ENCODE data around the gene PLCG1. TPM values are rescaled to one million over a fixed set of nuclear protein-coding genes. Genes with fewer than 3 reads are reported as not detected.
A peak's percentile ranks its signal among the peaks of the same experiment; 100 is the strongest.
"Not testable (repeated sequence)": the region's sequence is repeated elsewhere in the genome, so short reads cannot be mapped to it uniquely, and the experiment has no call there.

PLCG1 gene
- total RNA-seq, 2 experiments from 2014 or later = 387 to 404 TPM

DNA sequence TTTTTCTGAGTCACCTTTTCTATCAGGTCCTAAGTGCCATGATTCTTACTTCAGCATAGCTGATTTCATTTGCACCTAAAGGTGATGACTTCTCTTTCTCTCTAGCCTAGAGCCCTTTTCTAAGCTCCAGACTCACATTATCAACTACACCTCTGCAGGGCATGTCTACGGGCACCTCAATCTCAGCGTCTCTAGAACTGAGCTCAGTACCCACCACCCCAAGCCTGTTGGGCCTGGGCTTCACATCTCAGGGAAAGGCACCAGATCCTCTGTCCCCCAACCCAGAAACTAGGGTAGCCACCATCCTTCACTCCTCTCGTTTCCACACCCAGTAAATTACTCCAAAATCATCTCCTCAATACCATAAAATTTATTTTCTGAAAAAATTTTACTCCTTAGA lies 10.6 kb upstream of the PLCG1 start:
- TF ChIP-seq, protein P1, sequence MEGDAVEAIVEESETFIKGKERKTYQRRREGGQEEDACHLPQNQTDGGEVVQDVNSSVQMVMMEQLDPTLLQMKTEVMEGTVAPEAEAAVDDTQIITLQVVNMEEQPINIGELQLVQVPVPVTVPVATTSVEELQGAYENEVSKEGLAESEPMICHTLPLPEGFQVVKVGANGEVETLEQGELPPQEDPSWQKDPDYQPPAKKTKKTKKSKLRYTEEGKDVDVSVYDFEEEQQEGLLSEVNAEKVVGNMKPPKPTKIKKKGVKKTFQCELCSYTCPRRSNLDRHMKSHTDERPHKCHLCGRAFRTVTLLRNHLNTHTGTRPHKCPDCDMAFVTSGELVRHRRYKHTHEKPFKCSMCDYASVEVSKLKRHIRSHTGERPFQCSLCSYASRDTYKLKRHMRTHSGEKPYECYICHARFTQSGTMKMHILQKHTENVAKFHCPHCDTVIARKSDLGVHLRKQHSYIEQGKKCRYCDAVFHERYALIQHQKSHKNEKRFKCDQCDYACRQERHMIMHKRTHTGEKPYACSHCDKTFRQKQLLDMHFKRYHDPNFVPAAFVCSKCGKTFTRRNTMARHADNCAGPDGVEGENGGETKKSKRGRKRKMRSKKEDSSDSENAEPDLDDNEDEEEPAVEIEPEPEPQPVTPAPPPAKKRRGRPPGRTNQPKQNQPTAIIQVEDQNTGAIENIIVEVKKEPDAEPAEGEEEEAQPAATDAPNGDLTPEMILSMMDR (IDR thresholded peaks at IDR 0.05) = no peak
- Histone ChIP-seq H3K27me3 (ENCODE audit: control insufficient read depth in 1 of 2, insufficient read depth in 2 of 2, low read length in 2 of 2) (no peaks in the 10 kb centered on the region), H3K27ac (ENCODE audit: low read depth in 1 of 2, low read length in 2 of 2) (no peak overlapping the region), H3K4me1 (ENCODE audit: insufficient read depth, low read length) (no peaks in the 10 kb centered on the region), H3K36me3 (ENCODE audit: insufficient read depth, low read length) (peaks cover 37% of the 10 kb centered on the region), H3K9me3 (ENCODE audit: control insufficient read depth in 1 of 2, insufficient read depth in 1 of 2, low read length in 2 of 2) (no peaks in the 10 kb centered on the region), H3K4me3 (ENCODE audit: low read length) (no peak overlapping the region)
- Mint-ChIP-seq H3K4me1 (ENCODE audit: low read depth) (peaks cover 2% of the 10 kb centered on the region), H3K27me3 (no peaks in the 10 kb centered on the region), H3K4me3 (no peak overlapping the region), H3K36me3 (ENCODE audit: low read depth) (peaks cover 52% of the 10 kb centered on the region), H3K9me3 (no peaks in the 10 kb centered on the region), H3K27ac (peak overlapping the region; percentile 7)
- intact Hi-C loops (cut with DNase I, micrococcal nuclease) = no loop called here
- DNase-seq (no peak), ATAC-seq (ENCODE audit: poor library complexity) (no peak)
- POLR2A ChIA-PET = no interaction called here
- CTCF ChIA-PET = no interaction called here

DNA sequence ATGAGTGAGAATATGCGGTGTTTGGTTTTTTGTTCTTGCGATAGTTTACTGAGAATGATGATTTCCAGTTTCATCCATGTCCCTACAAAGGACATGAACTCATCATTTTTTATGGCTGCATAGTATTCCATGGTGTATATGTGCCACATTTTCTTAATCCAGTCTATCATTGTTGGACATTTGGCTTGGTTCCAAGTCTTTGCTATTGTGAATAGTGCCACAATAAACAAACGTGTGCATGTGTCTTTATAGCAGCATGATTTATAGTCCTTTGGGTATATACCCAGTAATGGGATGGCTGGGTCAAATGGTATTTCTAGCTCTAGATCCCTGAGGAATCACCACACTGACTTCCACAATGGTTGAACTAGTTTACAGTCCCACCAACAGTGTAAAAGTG lies 9.0 kb upstream of the PLCG1 start:
- ATAC-seq (ENCODE audit: poor library complexity); H3K27me3 Mint-ChIP-seq; H3K27ac ChIP-seq (ENCODE audit: low read depth in 1 of 2, low read length in 2 of 2); H3K4me3 ChIP-seq (ENCODE audit: low read length); H3K4me3 Mint-ChIP-seq; H3K4me1 ChIP-seq (ENCODE audit: insufficient read depth, low read length); H3K9me3 ChIP-seq (ENCODE audit: control insufficient read depth in 1 of 2, insufficient read depth in 1 of 2, low read length in 2 of 2); H3K27ac Mint-ChIP-seq; H3K27me3 ChIP-seq (ENCODE audit: control insufficient read depth in 1 of 2, insufficient read depth in 2 of 2, low read length in 2 of 2); DNase-seq; POLR2A ChIA-PET; CTCF ChIA-PET; intact Hi-C loops (cut with DNase I, micrococcal nuclease); H3K9me3 Mint-ChIP-seq; H3K4me1 Mint-ChIP-seq (ENCODE audit: low read depth): not testable (repeated sequence)
- peaks cover 21% of the 10 kb centered on the region for H3K36me3 ChIP-seq (ENCODE audit: insufficient read depth, low read length)
- H3K36me3 Mint-ChIP-seq (ENCODE audit: low read depth) = peaks cover 36% of the 10 kb centered on the region

DNA sequence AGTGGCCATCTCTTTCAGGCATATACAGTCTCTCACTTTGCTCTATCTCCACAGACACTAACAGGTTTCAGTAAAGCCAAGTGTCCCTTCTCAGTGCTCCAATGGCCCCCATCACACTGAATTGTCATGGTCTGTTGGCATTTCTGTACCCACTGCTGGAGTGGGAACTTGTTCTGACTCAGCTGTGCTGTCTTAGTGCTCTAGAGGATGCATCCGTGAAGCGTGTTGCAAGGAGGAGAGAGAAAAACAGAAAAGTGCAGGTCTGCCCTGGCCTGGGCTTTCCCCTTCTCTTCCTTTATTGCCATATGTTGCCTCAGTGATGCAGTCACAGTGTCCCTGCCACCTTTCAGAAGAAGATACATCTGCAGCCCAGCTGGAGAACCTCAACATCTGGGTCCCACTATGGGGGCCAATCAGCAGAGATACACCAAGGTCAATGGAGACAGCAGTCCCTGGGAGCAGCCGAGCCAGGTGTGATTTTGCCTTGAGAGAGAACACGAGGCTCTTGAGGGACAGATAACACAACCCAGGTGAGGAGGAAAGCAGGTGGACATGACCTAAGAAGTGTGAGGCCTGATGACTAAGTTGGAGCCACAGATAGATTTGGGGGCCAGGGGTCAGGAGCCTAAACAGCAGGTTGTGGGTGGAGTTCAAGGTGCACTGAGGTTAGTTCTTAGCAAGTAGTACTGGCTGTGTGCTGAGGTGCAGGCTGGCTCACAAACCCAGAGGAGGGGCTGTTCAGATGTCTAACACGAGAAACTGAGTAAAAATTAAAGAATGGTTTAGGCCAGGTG lies 5.6 kb upstream of the PLCG1 start:
- Mint-ChIP-seq H3K9me3 (no peaks in the 10 kb centered on the region), H3K27ac (peak overlapping the region; percentile 36), H3K4me3 (no peak overlapping the region), H3K27me3 (no peaks in the 10 kb centered on the region), H3K4me1 (ENCODE audit: low read depth) (peaks cover 32% of the 10 kb centered on the region), H3K36me3 (ENCODE audit: low read depth) (peaks cover 10% of the 10 kb centered on the region)
- ATAC-seq (ENCODE audit: poor library complexity) = no peak
- Histone ChIP-seq H3K27me3 (ENCODE audit: control insufficient read depth in 1 of 2, insufficient read depth in 2 of 2, low read length in 2 of 2) (no peaks in the 10 kb centered on the region), H3K4me3 (ENCODE audit: low read length) (no peak overlapping the region), H3K27ac (ENCODE audit: low read depth in 1 of 2, low read length in 2 of 2) (no peak overlapping the region), H3K36me3 (ENCODE audit: insufficient read depth, low read length) (no peaks in the 10 kb centered on the region), H3K9me3 (ENCODE audit: control insufficient read depth in 1 of 2, insufficient read depth in 1 of 2, low read length in 2 of 2) (no peaks in the 10 kb centered on the region), H3K4me1 (ENCODE audit: insufficient read depth, low read length) (peaks cover 29% of the 10 kb centered on the region)
- CTCF ChIA-PET = interaction anchor here (0.7 to 5.5 kb wide), 2 partner anchors 41 to 189 kb away, joined by 3 to 34 read pairs; no protein-coding TSS in a partner anchor
- intact Hi-C loops (cut with DNase I, micrococcal nuclease) = loop anchor here in 1 of 2 experiments (10.0 kb wide), 1 partner anchor 563 kb away; no protein-coding TSS in a partner anchor
- DNase-seq = no peak
- TF ChIP-seq, protein P1 (IDR thresholded peaks at IDR 0.05) = no peak
- POLR2A ChIA-PET = no interaction called here

DNA sequence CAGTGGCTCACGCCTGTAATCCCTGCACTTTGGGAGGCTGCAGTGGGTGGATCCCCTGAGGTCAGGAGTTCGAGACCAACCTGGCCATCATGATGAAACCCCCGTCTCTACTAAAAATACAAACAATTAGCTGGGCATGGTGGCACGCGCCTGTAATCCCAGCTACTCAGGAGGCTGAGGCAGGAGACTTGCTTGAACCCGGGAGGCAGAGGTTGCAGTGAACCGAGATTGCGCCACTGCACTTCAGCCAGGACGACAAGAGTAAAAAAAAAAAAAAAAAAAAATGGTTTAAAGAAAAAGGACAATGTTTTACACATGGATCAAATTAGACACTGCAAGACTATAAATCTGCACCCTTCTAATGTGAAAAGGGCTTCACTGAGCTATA lies 5.0 kb upstream of the PLCG1 start:
- H3K27me3 Mint-ChIP-seq; H3K9me3 ChIP-seq (ENCODE audit: control insufficient read depth in 1 of 2, insufficient read depth in 1 of 2, low read length in 2 of 2); H3K4me3 Mint-ChIP-seq; H3K27me3 ChIP-seq (ENCODE audit: control insufficient read depth in 1 of 2, insufficient read depth in 2 of 2, low read length in 2 of 2); ATAC-seq (ENCODE audit: poor library complexity); H3K27ac ChIP-seq (ENCODE audit: low read depth in 1 of 2, low read length in 2 of 2); H3K36me3 Mint-ChIP-seq (ENCODE audit: low read depth); H3K36me3 ChIP-seq (ENCODE audit: insufficient read depth, low read length); DNase-seq; H3K4me3 ChIP-seq (ENCODE audit: low read length); H3K9me3 Mint-ChIP-seq; POLR2A ChIA-PET: not testable (repeated sequence)
- peaks cover 29% of the 10 kb centered on the region for H3K4me1 ChIP-seq (ENCODE audit: insufficient read depth, low read length)
- CTCF ChIA-PET = interaction anchor here (0.7 to 5.5 kb wide), 3 partner anchors 39 to 189 kb away, joined by 3 to 34 read pairs (median 4); no protein-coding TSS in a partner anchor
- Mint-ChIP-seq H3K4me1 (ENCODE audit: low read depth) (peaks cover 32% of the 10 kb centered on the region), H3K27ac (peak overlapping the region; percentile 91)
- intact Hi-C loops (cut with DNase I, micrococcal nuclease) = loop anchor here in 1 of 2 experiments (10.0 kb wide), 1 partner anchor 562 kb away; no protein-coding TSS in a partner anchor
